HG02763 (cell line): Measurements from ENCODE around the gene SPDEF.

ENCODE experiments used
- ATAC-seq: cut with Tn5 transposase; IDR thresholded peaks from one replicate; pipeline ENCODE4 v1.9.1; 2021; ENCODE audit warnings: mild to moderate bottlenecking, moderate library complexity; ENCODE audit not compliant: unreplicated experiment

SPDEF gene

GRCh38 chr6:34489207-34489805 is 66.8 kb downstream of the SPDEF start:
- no peak for ATAC-seq
